H4 (cell line): ENCODE data around the gene UBTF. TPM values are rescaled to one million over a fixed set of nuclear protein-coding genes. Genes with fewer than 3 reads are reported as not detected.

Source experiments
- DNase-seq: peaks from one replicate; pipeline ENCODE4 v3.0.0-alpha.2; 2015; ENCODE audit warnings: low spot score
- total RNA-seq: library from RNA; depleted of rRNA; stranded (reverse); fragments of >200 nt; shearing (Covaris generic); gene quantifications from 2 replicates; pipeline ENCODE4 v1.2.3, GENCODE V29; 2014; rRNA removed

The UBTF gene
- total RNA-seq, 1 experiment from 2014 or later = 36.4 TPM

DNA sequence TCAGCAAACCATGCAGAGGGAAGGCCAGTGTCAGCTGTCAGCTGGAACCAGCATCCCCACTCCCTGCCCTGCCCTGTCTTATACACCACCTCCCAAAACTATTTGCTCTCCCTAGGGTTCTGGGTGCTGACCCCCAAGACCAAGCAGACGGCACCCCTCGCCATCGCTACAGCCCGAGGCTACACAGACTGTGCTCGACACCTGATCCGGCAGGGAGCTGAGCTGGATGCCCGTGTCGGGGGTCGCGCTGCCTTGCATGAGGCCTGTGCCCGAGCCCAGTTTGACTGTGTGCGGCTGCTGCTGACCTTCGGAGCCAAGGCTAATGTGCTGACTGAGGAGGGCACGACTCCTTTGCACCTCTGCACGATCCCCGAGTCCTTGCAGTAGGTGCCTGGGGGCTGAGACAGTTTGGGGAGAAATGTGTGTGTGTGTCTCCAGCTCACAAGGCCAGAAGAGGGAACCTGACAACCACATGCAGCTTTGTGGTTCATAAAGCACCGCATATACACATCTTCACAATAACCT is 47.5 kb downstream of the UBTF start:
- DNase-seq = no peak

DNA sequence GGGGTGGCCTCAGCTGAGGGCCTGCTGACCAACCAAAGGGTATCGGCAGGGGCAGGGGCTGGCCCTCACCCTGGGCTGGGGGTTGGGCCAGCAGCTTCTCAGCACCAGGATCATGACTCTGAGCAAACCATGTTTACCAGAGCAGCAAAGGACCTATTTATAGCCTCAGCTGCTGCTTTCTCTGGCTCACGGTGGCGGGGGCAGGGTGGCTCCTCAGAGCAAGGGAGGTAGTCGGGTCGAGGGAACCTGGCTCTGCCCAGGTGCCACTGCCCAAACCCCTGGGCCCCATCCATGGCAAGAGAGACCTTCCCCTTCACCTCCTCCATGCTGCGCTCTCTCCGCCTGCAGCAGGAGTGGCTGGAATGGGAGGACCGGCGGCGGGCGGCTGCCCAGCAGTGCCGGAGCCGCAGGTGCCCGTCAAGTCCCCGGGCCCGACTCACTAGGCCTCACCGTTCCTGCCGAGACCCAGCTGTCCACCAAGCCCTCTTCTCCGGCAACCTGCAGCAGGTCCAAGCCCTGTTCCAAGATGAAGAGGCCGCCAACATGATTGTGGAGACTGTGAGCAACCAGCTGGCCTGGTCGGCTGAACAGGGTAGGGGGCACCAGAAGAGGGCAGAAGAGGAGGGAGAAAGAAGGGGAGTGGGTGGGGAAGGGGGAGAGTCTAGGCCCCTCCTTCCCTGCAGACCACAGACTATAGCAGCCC is 48.8 kb downstream of the UBTF start, which contains the start of gene ASB16:
TSS of gene ASB16 (plus strand) at position 206 of the 703 bp plus-strand sequence. CDS start at position 292, 86 bp downstream.
- no peak for DNase-seq

DNA sequence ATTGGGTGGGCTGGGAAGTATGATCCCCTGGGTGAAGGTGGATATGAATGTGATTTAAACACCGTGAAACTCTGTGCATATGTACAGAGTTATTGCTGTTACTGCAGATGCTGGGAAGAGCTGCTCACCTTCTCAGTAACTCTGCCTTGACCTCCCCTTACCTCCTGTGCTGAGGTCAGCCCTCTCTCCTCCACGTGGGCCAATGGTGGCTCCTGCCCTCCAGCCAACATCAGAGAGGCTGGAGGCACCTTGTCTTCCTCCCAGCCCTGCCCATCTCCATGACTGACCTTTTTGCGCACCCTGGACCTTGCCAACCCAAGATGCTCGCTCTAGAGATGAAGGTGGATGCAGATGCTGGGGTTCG is 49.4 kb downstream of the UBTF start:
- no peak for DNase-seq

DNA sequence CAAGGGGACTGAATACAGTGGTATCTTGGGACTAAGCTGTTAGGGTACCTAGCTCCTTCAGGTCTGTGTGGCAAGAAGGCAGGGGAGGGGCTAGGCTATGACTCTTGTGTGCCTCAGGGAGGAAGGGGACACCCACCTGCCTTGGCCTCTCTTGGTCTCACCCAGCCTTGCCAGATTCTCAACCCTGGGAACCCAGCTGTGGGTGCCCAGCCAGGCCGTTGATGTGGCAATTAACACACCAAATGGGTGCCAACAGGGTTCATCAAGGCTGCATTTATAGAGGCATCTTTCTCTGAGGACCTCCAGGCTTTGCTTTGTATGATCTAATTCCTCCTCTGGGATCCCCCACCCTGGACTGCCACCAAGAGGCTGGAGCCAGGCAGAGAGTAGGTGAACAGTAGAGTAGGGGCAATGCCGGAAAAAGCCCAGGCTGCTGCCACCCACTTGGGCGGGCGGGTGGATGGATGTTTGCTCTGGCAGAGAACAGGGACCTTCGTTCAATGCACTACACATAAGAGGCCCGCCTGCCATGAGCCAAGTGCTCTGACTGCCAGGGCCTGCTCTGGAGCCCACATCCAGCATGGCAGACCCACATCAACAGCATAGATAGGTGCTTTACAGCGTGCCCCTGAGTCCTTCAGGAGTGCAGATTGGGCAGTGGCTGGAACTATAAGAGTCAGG is 52.2 kb downstream of the UBTF start:
- DNase-seq = no peak

DNA sequence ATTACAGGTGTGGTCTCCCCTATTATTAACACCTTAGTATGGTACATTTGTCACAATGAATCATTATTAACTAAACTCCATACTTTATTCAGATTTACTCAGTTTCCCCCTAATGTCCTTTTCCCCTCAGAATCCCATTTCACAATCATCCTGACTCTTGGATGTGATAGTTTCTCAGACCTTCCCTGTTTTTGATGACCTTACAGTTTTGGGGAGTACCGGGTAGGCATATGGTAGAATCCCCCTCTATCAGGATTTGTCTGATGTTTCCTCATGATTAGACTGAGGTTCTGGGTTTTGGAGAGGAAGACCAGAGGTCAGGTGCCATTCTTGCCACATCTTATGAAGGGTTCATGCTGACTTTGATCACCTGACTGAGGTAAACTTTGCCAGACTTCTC is 55.0 kb downstream of the UBTF start:
- no peak for DNase-seq

DNA sequence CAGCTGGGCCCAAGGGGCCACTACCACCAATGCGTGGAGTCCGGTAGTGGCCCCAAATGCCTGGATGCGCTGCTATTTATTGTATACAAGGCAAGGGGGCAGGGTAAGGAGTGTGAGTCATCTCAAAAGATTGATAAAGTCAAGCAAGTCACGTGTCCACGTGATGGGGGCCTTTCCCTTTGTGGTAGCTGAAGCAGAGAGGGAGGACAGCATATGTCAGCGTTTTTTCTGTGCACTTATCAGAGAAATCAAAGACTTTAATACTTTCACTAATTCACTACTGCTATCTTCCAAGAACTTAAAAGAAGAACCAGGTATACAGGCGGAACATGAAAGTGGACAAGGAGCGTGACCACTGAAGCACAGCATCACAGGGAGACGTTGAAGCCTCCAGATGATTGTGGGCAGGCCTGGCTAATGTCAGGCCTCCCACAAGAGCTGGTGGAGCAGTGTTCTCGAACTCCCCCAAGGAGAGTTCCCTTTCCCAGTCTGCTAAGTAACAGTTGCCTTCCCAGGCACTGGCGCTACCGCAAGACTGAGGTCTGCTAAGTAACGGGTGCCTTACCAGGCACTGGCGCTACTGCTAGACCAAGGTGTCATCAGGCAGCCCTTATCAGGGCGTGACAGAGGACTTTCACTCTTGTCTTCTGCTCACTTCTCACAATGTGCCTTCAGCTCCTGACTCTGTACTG is 59.8 kb downstream of the UBTF start:
- no peak for DNase-seq

DNA sequence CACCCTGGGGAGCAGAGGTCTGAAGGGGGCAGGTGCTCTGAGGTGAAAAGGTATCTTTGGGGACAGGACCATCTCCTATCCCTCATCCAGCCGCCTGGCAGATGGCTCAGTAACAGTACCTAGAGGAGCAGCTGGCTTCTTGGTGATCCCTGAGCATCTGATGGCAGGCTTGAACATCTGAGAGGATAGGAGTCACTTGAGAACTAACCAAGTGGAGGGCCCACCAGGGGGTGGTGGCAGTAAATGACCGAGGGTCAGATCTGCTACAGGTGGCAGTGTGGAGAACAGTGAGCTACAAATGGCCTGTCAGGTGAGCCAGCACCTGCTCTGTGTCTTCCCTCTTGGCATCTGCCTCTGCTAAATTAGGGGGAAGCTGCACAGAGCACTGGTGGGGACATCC is 64.0 kb downstream of the UBTF start:
- DNase-seq = no peak

Other genes with a start within 250 kb of the UBTF start
- 1.0 and 3.1 TPM in 2 replicates for gene NAGS, start 215.1 kb downstream of the UBTF start, total RNA-seq
- gene TMEM101, start 204.7 kb downstream of the UBTF start, total RNA-seq = 45.9 and 54.9 TPM in 2 replicates
- 62.2 and 65.0 TPM in 2 replicates for gene LSM12, start 153.0 kb downstream of the UBTF start, total RNA-seq
- 51.0 and 71.2 TPM in 2 replicates for gene G6PC3, start 148.9 kb downstream of the UBTF start, total RNA-seq
- gene HDAC5, start 96.0 kb downstream of the UBTF start, total RNA-seq = 13.7 and 16.8 TPM in 2 replicates
- gene HROB, start 77.7 kb downstream of the UBTF start, total RNA-seq = 4.0 and 7.0 TPM in 2 replicates
- not detected in 2 replicates for gene ASB16, start 49.0 kb downstream of the UBTF start, total RNA-seq
- gene TMUB2, start 32.7 kb downstream of the UBTF start, total RNA-seq = 16.4 and 19.1 TPM in 2 replicates
- 26.6 and 33.0 TPM in 2 replicates for gene ATXN7L3, start 19.8 kb downstream of the UBTF start, total RNA-seq
- gene SLC4A1, start 48.5 kb upstream of the UBTF start, total RNA-seq = not detected in 2 replicates
- gene RUNDC3A, start 88.9 kb upstream of the UBTF start, total RNA-seq = not detected in 2 replicates
- gene SLC25A39, start 105.1 kb upstream of the UBTF start, total RNA-seq = 90.3 and 108 TPM in 2 replicates
- 97.6 and 134 TPM in 2 replicates for gene GRN, start 125.6 kb upstream of the UBTF start, total RNA-seq
- gene FAM171A2, start 144.2 kb upstream of the UBTF start, total RNA-seq = 3.4 and 6.5 TPM in 2 replicates
- 0.21 and 0.82 TPM in 2 replicates for gene ITGA2B, start 170.0 kb upstream of the UBTF start, total RNA-seq